ENCODE measurements around the gene ADM5. TPM values are rescaled to one million over a fixed set of nuclear protein-coding genes. Genes with fewer than 3 reads are reported as not detected.

ADM5 gene
- total and polyA plus RNA-seq, 2 donors (not counting 1 experiment from before 2014, with no cell fraction given), result 0.06 to 0.33 TPM

- H3K4me2 ChIP-seq (ENCODE audit: extremely low read depth, insufficient read depth, low read length), result no peak overlapping the region
- no peak overlapping the region for H3K27ac ChIP-seq (ENCODE audit: insufficient read depth, low read length)
- H3K9ac ChIP-seq (ENCODE audit: insufficient read depth, low read length), result no peak overlapping the region
- peaks cover 2% of the 10 kb centered on the region for H3K4me1 ChIP-seq (ENCODE audit: control insufficient read depth, extremely low read depth, insufficient read depth, low read length)
- H3K9me3 ChIP-seq (ENCODE audit: control insufficient read depth, insufficient read depth, low read depth, low read length), result no peaks in the 10 kb centered on the region
- no peaks in the 10 kb centered on the region for H3K79me2 ChIP-seq (ENCODE audit: control insufficient read depth, insufficient read depth, low read length)
- no peaks in the 10 kb centered on the region for H4K20me1 ChIP-seq (ENCODE audit: control insufficient read depth, extremely low read depth, insufficient read depth, low read length)
- TF ChIP-seq EZH2 (IDR thresholded peaks at IDR 0.05; ENCODE audit: low read length, missing control alignments), result no peak
- no peak for TF ChIP-seq CTCF (conservative IDR thresholded peaks at IDR 0.05 in 1 of 2, IDR thresholded peaks at IDR 0.05 in 1 of 2; ENCODE audit: low read depth in 1 of 2, low read length in 2 of 2)
- no peaks in the 10 kb centered on the region for H3K36me3 ChIP-seq (ENCODE audit: control insufficient read depth, insufficient read depth, low read length)
- no peak for DNase-seq (ENCODE audit: low read depth in 2 of 2)
- no peak overlapping the region for H3K4me3 ChIP-seq (replicated peaks in 1 of 4; ENCODE audit: control extremely low read depth in 1 of 4, insufficient read depth in 1 of 4, low read depth in 3 of 4, low read length in 4 of 4)
- no peak overlapping the region for H2AFZ ChIP-seq (ENCODE audit: low read length)
- no peaks in the 10 kb centered on the region for H3K27me3 ChIP-seq (ENCODE audit: control insufficient read depth, insufficient read depth, low read length)
These were observed 6.7 kb downstream of the ADM5 start for GRCh38 chr19:49696115-49696514.

- Histone ChIP-seq H2AFZ (ENCODE audit: low read length) (no peak overlapping the region), H3K4me3 (replicated peaks in 1 of 4; ENCODE audit: control extremely low read depth in 1 of 4, insufficient read depth in 1 of 4, low read depth in 3 of 4, low read length in 4 of 4) (no peak overlapping the region), H3K4me1 (ENCODE audit: control insufficient read depth, extremely low read depth, insufficient read depth, low read length) (no peaks in the 10 kb centered on the region), H3K27ac (ENCODE audit: insufficient read depth, low read length) (no peak overlapping the region), H3K36me3 (ENCODE audit: control insufficient read depth, insufficient read depth, low read length) (no peaks in the 10 kb centered on the region), H3K4me2 (ENCODE audit: extremely low read depth, insufficient read depth, low read length) (no peak overlapping the region), H3K27me3 (ENCODE audit: control insufficient read depth, insufficient read depth, low read length) (no peaks in the 10 kb centered on the region), H3K9me3 (ENCODE audit: control insufficient read depth, insufficient read depth, low read depth, low read length) (no peaks in the 10 kb centered on the region), H4K20me1 (ENCODE audit: control insufficient read depth, extremely low read depth, insufficient read depth, low read length) (no peaks in the 10 kb centered on the region), H3K79me2 (ENCODE audit: control insufficient read depth, insufficient read depth, low read length) (no peaks in the 10 kb centered on the region), H3K9ac (ENCODE audit: insufficient read depth, low read length) (no peak overlapping the region)
- TF ChIP-seq CTCF (conservative IDR thresholded peaks at IDR 0.05 in 1 of 2, IDR thresholded peaks at IDR 0.05 in 1 of 2; ENCODE audit: low read depth in 1 of 2, low read length in 2 of 2) (no peak), EZH2 (IDR thresholded peaks at IDR 0.05; ENCODE audit: low read length, missing control alignments) (no peak)
- DNase-seq (ENCODE audit: low read depth in 2 of 2), result no peak
These were observed 7.5 kb downstream of the ADM5 start for GRCh38 chr19:49696865-49697264.

- Histone ChIP-seq H3K4me1 (ENCODE audit: control insufficient read depth, extremely low read depth, insufficient read depth, low read length) (no peaks in the 10 kb centered on the region), H3K27ac (ENCODE audit: insufficient read depth, low read length) (no peak overlapping the region), H3K4me2 (ENCODE audit: extremely low read depth, insufficient read depth, low read length) (no peak overlapping the region), H2AFZ (ENCODE audit: low read length) (no peak overlapping the region), H3K9ac (ENCODE audit: insufficient read depth, low read length) (no peak overlapping the region), H3K9me3 (ENCODE audit: control insufficient read depth, insufficient read depth, low read depth, low read length) (no peaks in the 10 kb centered on the region), H4K20me1 (ENCODE audit: control insufficient read depth, extremely low read depth, insufficient read depth, low read length) (no peaks in the 10 kb centered on the region), H3K36me3 (ENCODE audit: control insufficient read depth, insufficient read depth, low read length) (no peaks in the 10 kb centered on the region), H3K79me2 (ENCODE audit: control insufficient read depth, insufficient read depth, low read length) (no peaks in the 10 kb centered on the region), H3K4me3 (replicated peaks in 1 of 4; ENCODE audit: control extremely low read depth in 1 of 4, insufficient read depth in 1 of 4, low read depth in 3 of 4, low read length in 4 of 4) (no peak overlapping the region), H3K27me3 (ENCODE audit: control insufficient read depth, insufficient read depth, low read length) (no peaks in the 10 kb centered on the region)
- DNase-seq (ENCODE audit: low read depth in 2 of 2), result no peak
- TF ChIP-seq CTCF (conservative IDR thresholded peaks at IDR 0.05 in 1 of 2, IDR thresholded peaks at IDR 0.05 in 1 of 2; ENCODE audit: low read depth in 1 of 2, low read length in 2 of 2) (no peak), EZH2 (IDR thresholded peaks at IDR 0.05; ENCODE audit: low read length, missing control alignments) (no peak)
These were observed 10.0 kb downstream of the ADM5 start for GRCh38 chr19:49699364-49699763.

Measured in fibroblast of lung (primary cell).